ENCODE results near the gene IFNLR1. TPM values are rescaled to one million over a fixed set of nuclear protein-coding genes. Genes with fewer than 3 reads are reported as not detected.

Gene IFNLR1
- total RNA-seq, 2 experiments from 2014 or later: 1.2 to 1.3 TPM

DNA sequence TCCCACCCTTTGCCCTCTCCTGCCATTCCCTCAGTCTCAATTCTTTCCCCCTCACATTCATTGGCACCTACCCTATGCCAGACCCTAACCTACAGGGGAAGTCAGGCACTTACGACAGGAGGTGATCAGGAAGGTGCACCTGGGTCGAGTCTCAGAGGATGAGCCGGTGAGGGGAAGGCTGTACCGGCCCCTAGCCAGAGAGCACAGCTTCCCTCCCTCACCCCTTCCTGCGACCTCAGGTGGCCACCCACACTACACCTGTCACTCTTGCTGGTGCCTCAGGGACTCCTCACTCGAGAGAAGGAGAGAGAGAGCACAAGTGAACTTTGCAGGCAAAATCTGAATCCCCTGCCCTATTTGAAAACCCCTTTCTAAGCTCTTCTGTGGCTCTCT, 73.5 kb downstream of the IFNLR1 start:
- H3K27me3 Mint-ChIP-seq: peaks cover 42% of the 10 kb centered on the region
- intact Hi-C loops (cut with DNase I, micrococcal nuclease): loop anchor here in 1 of 2 experiments (2.0 kb wide), 1 partner anchor 43 kb away; no protein-coding TSS in a partner anchor
- H3K9me3 Mint-ChIP-seq: no peaks in the 10 kb centered on the region
- no peak overlapping the region for H3K4me3 Mint-ChIP-seq
- TF ChIP-seq, protein P1, sequence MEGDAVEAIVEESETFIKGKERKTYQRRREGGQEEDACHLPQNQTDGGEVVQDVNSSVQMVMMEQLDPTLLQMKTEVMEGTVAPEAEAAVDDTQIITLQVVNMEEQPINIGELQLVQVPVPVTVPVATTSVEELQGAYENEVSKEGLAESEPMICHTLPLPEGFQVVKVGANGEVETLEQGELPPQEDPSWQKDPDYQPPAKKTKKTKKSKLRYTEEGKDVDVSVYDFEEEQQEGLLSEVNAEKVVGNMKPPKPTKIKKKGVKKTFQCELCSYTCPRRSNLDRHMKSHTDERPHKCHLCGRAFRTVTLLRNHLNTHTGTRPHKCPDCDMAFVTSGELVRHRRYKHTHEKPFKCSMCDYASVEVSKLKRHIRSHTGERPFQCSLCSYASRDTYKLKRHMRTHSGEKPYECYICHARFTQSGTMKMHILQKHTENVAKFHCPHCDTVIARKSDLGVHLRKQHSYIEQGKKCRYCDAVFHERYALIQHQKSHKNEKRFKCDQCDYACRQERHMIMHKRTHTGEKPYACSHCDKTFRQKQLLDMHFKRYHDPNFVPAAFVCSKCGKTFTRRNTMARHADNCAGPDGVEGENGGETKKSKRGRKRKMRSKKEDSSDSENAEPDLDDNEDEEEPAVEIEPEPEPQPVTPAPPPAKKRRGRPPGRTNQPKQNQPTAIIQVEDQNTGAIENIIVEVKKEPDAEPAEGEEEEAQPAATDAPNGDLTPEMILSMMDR (IDR thresholded peaks at IDR 0.05): no peak
- Histone ChIP-seq H3K4me1 (ENCODE audit: insufficient read depth, low read length) (peaks cover 9% of the 10 kb centered on the region), H3K36me3 (ENCODE audit: insufficient read depth, low read length) (no peaks in the 10 kb centered on the region), H3K27me3 (ENCODE audit: control insufficient read depth in 1 of 2, insufficient read depth in 2 of 2, low read length in 2 of 2) (peaks cover 0 to 13% of the 10 kb centered on the region in 2 experiments), H3K27ac (ENCODE audit: low read depth in 1 of 2, low read length in 2 of 2) (no peak overlapping the region), H3K4me3 (ENCODE audit: low read length) (no peak overlapping the region), H3K9me3 (ENCODE audit: control insufficient read depth in 1 of 2, insufficient read depth in 1 of 2, low read length in 2 of 2) (no peaks in the 10 kb centered on the region)
- ATAC-seq (ENCODE audit: poor library complexity) (no peak), DNase-seq (no peak)
- ChIA-PET POLR2A (no interaction called here), CTCF (no interaction called here)
- H3K4me1 Mint-ChIP-seq (ENCODE audit: low read depth): peaks cover 5% of the 10 kb centered on the region
- H3K36me3 Mint-ChIP-seq (ENCODE audit: low read depth): no peaks in the 10 kb centered on the region
- no peak overlapping the region for H3K27ac Mint-ChIP-seq

DNA sequence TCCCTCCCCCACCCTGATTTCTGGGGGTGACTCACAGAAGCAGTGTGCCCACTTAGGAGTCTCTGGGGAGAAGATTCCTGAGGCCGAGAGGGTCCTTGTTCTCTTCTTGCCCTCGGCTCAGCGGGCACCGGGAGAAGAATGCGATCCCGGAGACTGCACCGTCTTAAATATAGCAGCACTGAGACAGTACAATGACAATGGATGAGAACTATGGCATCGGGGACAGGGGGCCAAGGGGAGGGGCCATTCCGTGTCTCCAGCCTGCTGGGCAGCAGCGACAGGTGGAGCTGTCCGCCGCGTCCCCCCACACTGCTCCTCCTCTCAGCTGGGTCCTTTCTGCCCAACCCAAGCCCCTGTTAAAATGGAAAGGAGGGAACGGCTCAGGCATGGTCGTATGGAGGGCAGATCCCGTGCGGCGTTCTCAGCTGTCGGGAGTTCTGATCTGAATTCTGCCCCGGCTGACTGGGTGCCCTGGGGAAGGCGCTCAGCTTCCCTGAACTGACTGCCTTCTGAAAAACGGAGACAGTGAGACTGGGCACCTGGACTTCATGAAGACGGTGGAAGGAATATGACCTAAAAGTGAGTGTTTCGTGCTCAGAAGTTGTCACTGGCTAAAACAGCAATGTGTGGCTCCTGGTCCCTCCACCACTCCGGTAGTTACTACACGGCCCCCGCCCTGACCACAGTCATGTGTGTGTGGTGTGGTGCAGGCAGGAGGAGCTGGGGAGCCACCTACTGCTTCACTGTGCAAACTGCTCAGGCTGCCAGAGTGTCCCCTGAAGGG, 74.9 kb downstream of the IFNLR1 start, which contains the start of gene MYOM3:
MYOM3 (minus strand) TSS at position 140 of the 784 bp plus-strand sequence. CDS start 3,499 bp downstream, outside the sequence.
- TF ChIP-seq, protein P1 (IDR thresholded peaks at IDR 0.05): no peak
- no peaks in the 10 kb centered on the region for H3K9me3 Mint-ChIP-seq
- Histone ChIP-seq H3K36me3 (ENCODE audit: insufficient read depth, low read length) (no peaks in the 10 kb centered on the region), H3K27ac (ENCODE audit: low read depth in 1 of 2, low read length in 2 of 2) (no peak within 1 kb of the TSS), H3K9me3 (ENCODE audit: control insufficient read depth in 1 of 2, insufficient read depth in 1 of 2, low read length in 2 of 2) (no peaks in the 10 kb centered on the region), H3K4me1 (ENCODE audit: insufficient read depth, low read length) (peaks cover 9% of the 10 kb centered on the region), H3K4me3 (ENCODE audit: low read length) (no peak within 1 kb of the TSS), H3K27me3 (ENCODE audit: control insufficient read depth in 1 of 2, insufficient read depth in 2 of 2, low read length in 2 of 2) (peaks cover 0 to 8% of the 10 kb centered on the region in 2 experiments)
- no peak within 1 kb of the TSS for H3K4me3 Mint-ChIP-seq
- DNase-seq: peak in 13 of 14 experiments; percentile 14 to 61 (median 34)
- intact Hi-C loops (cut with DNase I, micrococcal nuclease): loop anchor here in 1 of 2 experiments (2.0 kb wide), 1 partner anchor 41 kb away; no protein-coding TSS in a partner anchor
- ChIA-PET CTCF (interaction anchor here (0.5 kb wide), 1 partner anchor 159 kb away, joined by 3 read pairs; no protein-coding TSS in a partner anchor), POLR2A (no interaction called here)
- H3K4me1 Mint-ChIP-seq (ENCODE audit: low read depth): peaks cover 5% of the 10 kb centered on the region
- H3K27me3 Mint-ChIP-seq: peaks cover 32% of the 10 kb centered on the region
- ATAC-seq (ENCODE audit: poor library complexity): peak; percentile 88
- H3K36me3 Mint-ChIP-seq (ENCODE audit: low read depth): no peaks in the 10 kb centered on the region
- no peak within 1 kb of the TSS for H3K27ac Mint-ChIP-seq

DNA sequence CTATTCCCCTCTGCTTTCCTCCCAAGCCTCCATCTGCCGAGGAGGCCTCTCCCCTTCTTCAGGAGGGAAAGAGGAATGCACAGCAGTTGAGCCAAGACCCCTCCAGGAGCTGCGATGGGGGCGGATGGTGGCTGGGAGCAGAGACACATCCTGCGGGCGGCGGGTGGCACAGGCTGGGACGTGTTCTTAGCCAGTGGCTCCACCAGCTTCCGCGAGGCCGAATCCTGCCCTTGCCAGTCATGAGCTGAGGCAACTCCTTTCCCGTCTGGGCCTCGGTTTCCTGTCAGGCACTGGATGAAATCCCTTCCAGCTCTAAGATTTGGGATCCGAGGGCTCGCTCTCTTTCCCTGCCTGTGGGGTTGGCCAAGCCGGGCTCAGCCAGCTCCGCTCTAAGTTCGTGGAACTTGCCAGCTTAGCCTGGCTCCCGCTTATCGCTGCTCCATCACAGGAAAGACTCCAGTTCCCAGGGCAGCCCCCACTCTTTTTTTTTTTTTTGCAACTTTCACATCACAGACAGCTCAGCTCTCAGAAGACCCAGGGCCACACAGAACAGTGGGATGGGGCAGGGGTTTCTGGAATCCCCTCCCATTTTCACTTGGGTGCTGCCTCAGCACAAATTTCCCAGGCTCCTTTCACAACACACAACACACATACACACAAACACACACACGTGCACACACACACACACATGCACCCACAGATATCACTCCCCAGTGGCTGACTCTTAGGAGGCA, 75.7 kb downstream of the IFNLR1 start:
- no peaks in the 10 kb centered on the region for H3K9me3 Mint-ChIP-seq
- POLR2A ChIA-PET: no interaction called here
- no peak overlapping the region for H3K27ac ChIP-seq (ENCODE audit: low read depth in 1 of 2, low read length in 2 of 2)
- CTCF ChIA-PET: no interaction called here
- H3K4me3 Mint-ChIP-seq: no peak overlapping the region
- no peaks in the 10 kb centered on the region for H3K9me3 ChIP-seq (ENCODE audit: control insufficient read depth in 1 of 2, insufficient read depth in 1 of 2, low read length in 2 of 2)
- no peak overlapping the region for H3K27ac Mint-ChIP-seq
- H3K4me1 ChIP-seq (ENCODE audit: insufficient read depth, low read length): peaks cover 9% of the 10 kb centered on the region
- H3K36me3 ChIP-seq (ENCODE audit: insufficient read depth, low read length): no peaks in the 10 kb centered on the region
- H3K36me3 Mint-ChIP-seq (ENCODE audit: low read depth): no peaks in the 10 kb centered on the region
- DNase-seq: no peak
- no peak for ATAC-seq (ENCODE audit: poor library complexity)
- peaks cover 5% of the 10 kb centered on the region for H3K4me1 Mint-ChIP-seq (ENCODE audit: low read depth)
- no peak overlapping the region for H3K4me3 ChIP-seq (ENCODE audit: low read length)
- peaks cover 26% of the 10 kb centered on the region for H3K27me3 Mint-ChIP-seq
- H3K27me3 ChIP-seq (ENCODE audit: control insufficient read depth in 1 of 2, insufficient read depth in 2 of 2, low read length in 2 of 2): peaks cover 0 to 1% of the 10 kb centered on the region in 2 experiments
- intact Hi-C loops (cut with DNase I, micrococcal nuclease): no loop called here
- TF ChIP-seq, protein P1 (IDR thresholded peaks at IDR 0.05): no peak
